HG02571 (cell line): ENCODE data around the gene BHLHA9.
"Not testable (repeated sequence)": the region's sequence is repeated elsewhere in the genome, so short reads cannot be mapped to it uniquely, and the experiment has no call there.

Experiments
- ATAC-seq: cut with Tn5 transposase; IDR thresholded peaks from one replicate; pipeline ENCODE4 v1.9.1; 2021; ENCODE audit warnings: mild to moderate bottlenecking, moderate library complexity; ENCODE audit not compliant: unreplicated experiment

BHLHA9 gene

GRCh38 chr17:1270210-1271029 lies at the start of gene BHLHA9:
TSS of gene BHLHA9 (plus strand) at chr17:1270444. CDS start at chr17:1270564, 120 bp downstream.
- no peak for ATAC-seq

- ATAC-seq: no peak
Observed at GRCh38 chr17:1221209-1221608, 49.0 kb upstream of the BHLHA9 start.

GRCh38 chr17:1222321-1222720 lies 47.9 kb upstream of the BHLHA9 start:
- ATAC-seq: no peak

GRCh38 chr17:1223662-1224061 lies 46.6 kb upstream of the BHLHA9 start:
- no peak for ATAC-seq

- ATAC-seq: no peak
Observed at GRCh38 chr17:1224330-1224729, 45.9 kb upstream of the BHLHA9 start.

- no peak for ATAC-seq
Observed at GRCh38 chr17:1226308-1226707, 43.9 kb upstream of the BHLHA9 start.

GRCh38 chr17:1227365-1227764 lies 42.9 kb upstream of the BHLHA9 start:
- ATAC-seq: no peak

- peak; percentile 34 for ATAC-seq
Observed at GRCh38 chr17:1227917-1228780, 42.1 kb upstream of the BHLHA9 start.

GRCh38 chr17:1228781-1229348 lies 41.4 kb upstream of the BHLHA9 start:
- peak; percentile 16 for ATAC-seq

- ATAC-seq: peak; percentile 50
Observed at GRCh38 chr17:1229349-1229899, 40.8 kb upstream of the BHLHA9 start.

- ATAC-seq: no peak
Observed at GRCh38 chr17:1229900-1230501, 40.2 kb upstream of the BHLHA9 start.

- no peak for ATAC-seq
Observed at GRCh38 chr17:1231456-1231855, 38.8 kb upstream of the BHLHA9 start.

GRCh38 chr17:1232331-1232730 lies 37.9 kb upstream of the BHLHA9 start:
- ATAC-seq: no peak

GRCh38 chr17:1232786-1233185 lies 37.5 kb upstream of the BHLHA9 start:
- no peak for ATAC-seq

GRCh38 chr17:1234455-1234854 lies 35.8 kb upstream of the BHLHA9 start:
- no peak for ATAC-seq

- ATAC-seq: no peak
Observed at GRCh38 chr17:1237471-1237870, 32.8 kb upstream of the BHLHA9 start.

- no peak for ATAC-seq
Observed at GRCh38 chr17:1239210-1239609, 31.0 kb upstream of the BHLHA9 start.

- not testable (repeated sequence) for ATAC-seq
Observed at GRCh38 chr17:1240426-1240825, 29.8 kb upstream of the BHLHA9 start.

GRCh38 chr17:1241929-1242328 lies 28.3 kb upstream of the BHLHA9 start:
- ATAC-seq: no peak

GRCh38 chr17:1244606-1245012 lies 25.6 kb upstream of the BHLHA9 start:
- no peak for ATAC-seq
